GM12864 (cell line): ENCODE data around the gene WDR7.

Experiments used
- DNase-seq: peaks from one replicate; pipeline ENCODE4 v3.0.0-alpha.2; 2011; ENCODE audit warnings: low read depth
- H3K4me3 ChIP-seq: 2 replicates; pipeline ENCODE4 v1.5.1; 2011; ENCODE audit warnings: mild to moderate bottlenecking, low read depth, low read length, control low read depth
- TF ChIP-seq, protein P1 (sequence below): IDR thresholded peaks from 2 replicates; pipeline ENCODE4 v1.5.1; 2011; ENCODE audit warnings: low read depth, mild to moderate bottlenecking, moderate library complexity, low read length, control low read depth, inconsistent platforms; ENCODE audit errors: missing control alignments

Gene WDR7

DNA sequence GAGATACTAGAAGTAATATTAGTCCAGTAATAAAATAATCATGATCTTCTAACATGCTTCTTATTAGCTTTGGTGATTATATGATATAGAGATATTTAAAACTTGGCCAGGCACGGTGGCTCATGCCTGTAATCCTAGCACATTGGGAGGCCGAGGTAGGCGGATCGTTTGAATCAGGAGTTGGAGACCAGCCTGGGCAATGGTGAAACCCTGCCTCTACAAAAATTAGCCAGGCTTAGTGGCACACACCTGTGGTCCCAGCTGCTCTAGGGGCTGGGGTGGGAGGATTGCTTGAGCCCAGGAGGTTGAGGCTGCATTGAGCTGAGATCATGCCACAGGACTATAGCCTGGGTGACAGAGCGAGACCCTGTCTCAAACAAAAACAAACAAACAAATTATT lies 87.0 kb downstream of the WDR7 start:
- DNase-seq: no peak
- TF ChIP-seq, protein P1, sequence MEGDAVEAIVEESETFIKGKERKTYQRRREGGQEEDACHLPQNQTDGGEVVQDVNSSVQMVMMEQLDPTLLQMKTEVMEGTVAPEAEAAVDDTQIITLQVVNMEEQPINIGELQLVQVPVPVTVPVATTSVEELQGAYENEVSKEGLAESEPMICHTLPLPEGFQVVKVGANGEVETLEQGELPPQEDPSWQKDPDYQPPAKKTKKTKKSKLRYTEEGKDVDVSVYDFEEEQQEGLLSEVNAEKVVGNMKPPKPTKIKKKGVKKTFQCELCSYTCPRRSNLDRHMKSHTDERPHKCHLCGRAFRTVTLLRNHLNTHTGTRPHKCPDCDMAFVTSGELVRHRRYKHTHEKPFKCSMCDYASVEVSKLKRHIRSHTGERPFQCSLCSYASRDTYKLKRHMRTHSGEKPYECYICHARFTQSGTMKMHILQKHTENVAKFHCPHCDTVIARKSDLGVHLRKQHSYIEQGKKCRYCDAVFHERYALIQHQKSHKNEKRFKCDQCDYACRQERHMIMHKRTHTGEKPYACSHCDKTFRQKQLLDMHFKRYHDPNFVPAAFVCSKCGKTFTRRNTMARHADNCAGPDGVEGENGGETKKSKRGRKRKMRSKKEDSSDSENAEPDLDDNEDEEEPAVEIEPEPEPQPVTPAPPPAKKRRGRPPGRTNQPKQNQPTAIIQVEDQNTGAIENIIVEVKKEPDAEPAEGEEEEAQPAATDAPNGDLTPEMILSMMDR: no peak
- H3K4me3 ChIP-seq: no peak overlapping the region

GRCh38 chr18:56739731-56740130 lies 88.6 kb downstream of the WDR7 start:
- no peak overlapping the region for H3K4me3 ChIP-seq
- no peak for DNase-seq
- TF ChIP-seq, protein P1: no peak

- no peak for DNase-seq
- TF ChIP-seq, protein P1: no peak
- H3K4me3 ChIP-seq: no peak overlapping the region
Measured at GRCh38 chr18:56740645-56741044, 89.5 kb downstream of the WDR7 start.

DNA sequence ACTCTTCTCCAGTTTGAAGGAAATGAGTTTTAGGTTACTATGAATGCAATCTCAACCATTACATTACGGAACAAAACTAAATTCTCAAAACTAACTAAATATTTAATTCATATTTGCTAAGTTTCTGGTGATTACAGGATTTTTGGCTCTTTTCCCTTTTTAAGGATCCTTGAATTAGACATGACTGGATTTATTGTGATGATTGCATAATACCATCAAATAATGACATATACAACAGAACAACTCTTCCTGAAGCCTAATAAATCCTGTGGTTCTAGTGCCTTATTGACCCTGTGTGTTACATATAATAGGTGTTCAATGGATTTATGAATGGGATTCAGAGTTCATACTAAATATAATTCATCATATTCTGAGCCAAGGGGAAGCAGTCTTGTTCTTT lies 90.5 kb downstream of the WDR7 start:
- TF ChIP-seq, protein P1: no peak
- DNase-seq: no peak
- no peak overlapping the region for H3K4me3 ChIP-seq

- H3K4me3 ChIP-seq: no peak overlapping the region
- DNase-seq: no peak
- TF ChIP-seq, protein P1: no peak
Measured at GRCh38 chr18:56743115-56743514, 92.0 kb downstream of the WDR7 start.

GRCh38 chr18:56747032-56747658 lies 96.0 kb downstream of the WDR7 start:
- TF ChIP-seq, protein P1: no peak

DNA sequence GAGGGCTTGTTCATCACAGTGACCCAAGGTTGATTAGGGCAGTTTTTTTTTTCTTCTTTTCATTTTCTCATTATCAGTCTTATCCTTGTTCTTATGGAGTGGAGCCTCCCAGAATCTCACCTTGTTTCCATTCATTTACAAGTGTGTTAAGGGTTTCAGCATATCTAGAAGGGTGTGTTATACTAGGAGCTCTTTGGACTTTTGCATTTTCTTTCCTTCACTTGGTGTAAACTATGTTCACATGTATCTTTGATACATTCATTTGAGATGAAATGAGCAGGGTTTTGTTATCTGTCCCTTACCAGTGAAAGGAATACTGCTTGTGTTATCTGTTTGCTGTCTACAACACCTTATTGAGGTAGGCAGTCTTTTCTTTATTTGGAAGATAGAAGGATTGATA lies 96.7 kb downstream of the WDR7 start:
- TF ChIP-seq, protein P1: no peak
- no peak for DNase-seq
- H3K4me3 ChIP-seq: no peak overlapping the region

More at GRCh38 chr18:56747032-56747658, 96.0 kb downstream of the WDR7 start:
- H3K4me3 ChIP-seq: no peak overlapping the region
- no peak for DNase-seq
